GM12801 (cell line): ENCODE data around the gene C19orf33.

Experiments used
- CTCF ChIP-seq: IDR thresholded peaks from one replicate; pipeline ENCODE4 v1.5.1; 2011; ENCODE audit warnings: control low read depth; ENCODE audit not compliant: insufficient read length; ENCODE audit errors: extremely low read depth

Gene C19orf33

GRCh38 chr19:38284422-38284821, 19.6 kb upstream of the C19orf33 start:
- TF ChIP-seq CTCF = no peak

- TF ChIP-seq CTCF = no peak
Observed at GRCh38 chr19:38285567-38285966, 18.5 kb upstream of the C19orf33 start.

- TF ChIP-seq CTCF = no peak
Observed at GRCh38 chr19:38287604-38288003, 16.4 kb upstream of the C19orf33 start.

- TF ChIP-seq CTCF = no peak
Observed at GRCh38 chr19:38288123-38288855, 15.8 kb upstream of the C19orf33 start.

- TF ChIP-seq CTCF = no peak
Observed at GRCh38 chr19:38289955-38290354, 14.1 kb upstream of the C19orf33 start.

- no peak for TF ChIP-seq CTCF
Observed at GRCh38 chr19:38290631-38291147, 13.4 kb upstream of the C19orf33 start.

- TF ChIP-seq CTCF = no peak
Observed at GRCh38 chr19:38291855-38292254, 12.2 kb upstream of the C19orf33 start.
